SU-DHL-6 (cell line): Measurements from ENCODE around the gene CYLD.

Source experiments
- H2AFZ ChIP-seq: fragments of 200-600 bp; sonication (generic); 2 replicates; pipeline ENCODE4 v1.6.1; 2014; ENCODE audit warnings: low read depth, mild to moderate bottlenecking, moderate library complexity, mixed read lengths, antibody characterized with exemption, low read length; ENCODE audit not compliant: severe bottlenecking
- H3F3A ChIP-seq: fragments of 200-600 bp; shearing (Covaris generic); 2 replicates; pipeline ENCODE4 v1.6.0; 2016; ENCODE audit warnings: antibody characterized with exemption, mild to moderate bottlenecking; ENCODE audit not compliant: insufficient read depth
- H3K27ac ChIP-seq: fragments of 200-600 bp; sonication (generic); 2 replicates; pipeline ENCODE4 v1.5.1; 2016; ENCODE audit warnings: low read depth, mild to moderate bottlenecking, low read length, moderate library complexity, mixed read lengths
- H3K27me3 ChIP-seq: fragments of 200-600 bp; sonication (generic), shearing (Covaris generic); 2 replicates; pipeline ENCODE4 v1.6.0; 2014; ENCODE audit warnings: mild to moderate bottlenecking, low read length
- H3K36me3 ChIP-seq: fragments of 200-600 bp; sonication (generic); 2 replicates; pipeline ENCODE4 v1.6.1; 2014; ENCODE audit warnings: mild to moderate bottlenecking, low read length, mixed read lengths
- H3K4me2 ChIP-seq: fragments of 300-600, 200-600 bp; shearing (Covaris generic), sonication (generic); 2 replicates; pipeline ENCODE4 v1.6.0; 2014; ENCODE audit warnings: low read length, low read depth, mild to moderate bottlenecking; ENCODE audit not compliant: poor library complexity, severe bottlenecking
- H3K4me3 ChIP-seq: fragments of 200-600 bp; sonication (generic); 2 replicates; pipeline ENCODE4 v1.5.1; 2014; ENCODE audit warnings: antibody characterized with exemption, low read length, mild to moderate bottlenecking, mixed read lengths; ENCODE audit not compliant: insufficient read depth, poor library complexity, severe bottlenecking
- H3K79me2 ChIP-seq: fragments of 200-600 bp; sonication (generic); 2 replicates; pipeline ENCODE4 v1.6.1; 2014; ENCODE audit warnings: mild to moderate bottlenecking, low read length, moderate library complexity; ENCODE audit not compliant: insufficient read depth
- H3K9ac ChIP-seq: fragments of 200-600 bp; sonication (generic); 2 replicates; pipeline ENCODE4 v1.7.0; 2014; ENCODE audit warnings: mild to moderate bottlenecking, low read length
- H3K9me2 ChIP-seq: fragments of 200-600 bp; sonication (generic); replicated peaks from 2 replicates; pipeline ENCODE4 v1.6.1; 2014; ENCODE audit warnings: low read length; ENCODE audit not compliant: insufficient read depth
- H3K9me3 ChIP-seq: fragments of 200-600 bp; sonication (generic); 2 replicates; pipeline ENCODE4 v1.6.1; 2014; ENCODE audit warnings: low read length, mixed read lengths; ENCODE audit not compliant: insufficient read depth
- H4K20me1 ChIP-seq: fragments of 200-600 bp; sonication (generic); 2 replicates; pipeline ENCODE4 v1.6.1; 2014; ENCODE audit warnings: low read depth, mild to moderate bottlenecking, antibody characterized with exemption, low read length, moderate library complexity, mixed read lengths
- EZH2phosphoT487 ChIP-seq: fragments of 200-600 bp; sonication (generic), shearing (Covaris generic); conservative IDR thresholded peaks from 2 replicates; pipeline ENCODE4 v1.6.1; 2018; ENCODE audit warnings: mild to moderate bottlenecking, antibody characterized with exemption, low read length, moderate library complexity, mixed read lengths
- TF ChIP-seq, protein P1 (sequence below): fragments of 200-600 bp; sonication (generic); IDR thresholded peaks from one replicate; pipeline ENCODE4 v1.5.1; 2017; ENCODE audit warnings: antibody characterized with exemption, mild to moderate bottlenecking, low read length, moderate library complexity; ENCODE audit not compliant: insufficient read depth, poor library complexity, severe bottlenecking

The CYLD gene

DNA sequence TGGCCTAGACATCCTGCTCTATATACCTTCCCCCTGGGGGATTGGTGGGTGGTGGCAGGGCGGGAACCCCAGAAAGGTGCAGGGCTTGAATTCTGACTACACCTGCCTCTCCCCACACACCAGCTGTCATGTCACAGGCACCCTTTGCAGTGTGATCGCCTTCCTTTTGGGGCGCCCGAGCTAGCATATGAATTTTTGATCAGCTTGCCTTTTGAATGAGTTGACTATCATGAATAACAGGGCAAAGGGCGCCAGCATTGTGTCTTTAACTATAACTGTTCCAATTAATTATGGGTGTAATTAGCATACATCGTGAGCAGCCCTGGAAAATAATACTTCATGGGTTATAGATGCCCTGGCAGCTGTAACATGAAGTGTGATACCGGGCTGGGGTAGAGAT, 72.7 kb downstream of the CYLD start:
- no peaks in the 10 kb centered on the region for H3K27me3 ChIP-seq
- H3K79me2 ChIP-seq, result no peaks in the 10 kb centered on the region
- no peaks in the 10 kb centered on the region for H3F3A ChIP-seq
- H3K4me3 ChIP-seq, result no peak overlapping the region
- H3K27ac ChIP-seq, result no peak overlapping the region
- no peak overlapping the region for H3K4me2 ChIP-seq
- H4K20me1 ChIP-seq, result no peaks in the 10 kb centered on the region
- H2AFZ ChIP-seq, result no peak overlapping the region
- TF ChIP-seq, protein P1, sequence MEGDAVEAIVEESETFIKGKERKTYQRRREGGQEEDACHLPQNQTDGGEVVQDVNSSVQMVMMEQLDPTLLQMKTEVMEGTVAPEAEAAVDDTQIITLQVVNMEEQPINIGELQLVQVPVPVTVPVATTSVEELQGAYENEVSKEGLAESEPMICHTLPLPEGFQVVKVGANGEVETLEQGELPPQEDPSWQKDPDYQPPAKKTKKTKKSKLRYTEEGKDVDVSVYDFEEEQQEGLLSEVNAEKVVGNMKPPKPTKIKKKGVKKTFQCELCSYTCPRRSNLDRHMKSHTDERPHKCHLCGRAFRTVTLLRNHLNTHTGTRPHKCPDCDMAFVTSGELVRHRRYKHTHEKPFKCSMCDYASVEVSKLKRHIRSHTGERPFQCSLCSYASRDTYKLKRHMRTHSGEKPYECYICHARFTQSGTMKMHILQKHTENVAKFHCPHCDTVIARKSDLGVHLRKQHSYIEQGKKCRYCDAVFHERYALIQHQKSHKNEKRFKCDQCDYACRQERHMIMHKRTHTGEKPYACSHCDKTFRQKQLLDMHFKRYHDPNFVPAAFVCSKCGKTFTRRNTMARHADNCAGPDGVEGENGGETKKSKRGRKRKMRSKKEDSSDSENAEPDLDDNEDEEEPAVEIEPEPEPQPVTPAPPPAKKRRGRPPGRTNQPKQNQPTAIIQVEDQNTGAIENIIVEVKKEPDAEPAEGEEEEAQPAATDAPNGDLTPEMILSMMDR, result no peak
- no peak for TF ChIP-seq EZH2phosphoT487
- H3K9ac ChIP-seq, result no peak overlapping the region
- H3K36me3 ChIP-seq, result no peaks in the 10 kb centered on the region
- H3K9me3 ChIP-seq, result no peaks in the 10 kb centered on the region
- H3K9me2 ChIP-seq, result no peaks in the 10 kb centered on the region

DNA sequence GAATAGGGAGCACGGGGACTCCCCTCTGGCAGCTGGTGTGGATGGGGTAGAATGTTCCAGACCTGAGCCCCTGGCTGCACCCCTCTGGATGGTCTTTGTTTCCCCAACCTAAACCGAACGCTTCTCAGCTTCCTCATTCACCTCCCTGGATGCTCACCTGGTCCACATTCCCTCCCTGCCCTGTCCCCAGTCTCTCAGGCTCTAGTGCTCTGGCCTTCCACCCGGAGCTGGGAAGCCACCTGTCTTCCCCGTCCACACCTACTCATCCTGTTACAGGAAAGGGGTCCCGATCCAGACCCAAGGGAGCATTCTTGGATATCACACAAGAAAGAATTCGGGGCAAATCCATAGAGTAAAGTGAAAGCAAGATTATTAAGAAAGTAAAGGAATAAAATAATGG, 73.5 kb downstream of the CYLD start:
- H2AFZ ChIP-seq, result no peak overlapping the region
- no peaks in the 10 kb centered on the region for H3K36me3 ChIP-seq
- TF ChIP-seq, protein P1, result no peak
- no peak for TF ChIP-seq EZH2phosphoT487
- no peak overlapping the region for H3K9ac ChIP-seq
- H3K9me2 ChIP-seq, result no peaks in the 10 kb centered on the region
- no peak overlapping the region for H3K27ac ChIP-seq
- H4K20me1 ChIP-seq, result no peaks in the 10 kb centered on the region
- H3K79me2 ChIP-seq, result no peaks in the 10 kb centered on the region
- no peaks in the 10 kb centered on the region for H3F3A ChIP-seq
- H3K27me3 ChIP-seq, result no peaks in the 10 kb centered on the region
- H3K4me3 ChIP-seq, result no peak overlapping the region
- H3K9me3 ChIP-seq, result no peaks in the 10 kb centered on the region
- H3K4me2 ChIP-seq, result no peak overlapping the region

DNA sequence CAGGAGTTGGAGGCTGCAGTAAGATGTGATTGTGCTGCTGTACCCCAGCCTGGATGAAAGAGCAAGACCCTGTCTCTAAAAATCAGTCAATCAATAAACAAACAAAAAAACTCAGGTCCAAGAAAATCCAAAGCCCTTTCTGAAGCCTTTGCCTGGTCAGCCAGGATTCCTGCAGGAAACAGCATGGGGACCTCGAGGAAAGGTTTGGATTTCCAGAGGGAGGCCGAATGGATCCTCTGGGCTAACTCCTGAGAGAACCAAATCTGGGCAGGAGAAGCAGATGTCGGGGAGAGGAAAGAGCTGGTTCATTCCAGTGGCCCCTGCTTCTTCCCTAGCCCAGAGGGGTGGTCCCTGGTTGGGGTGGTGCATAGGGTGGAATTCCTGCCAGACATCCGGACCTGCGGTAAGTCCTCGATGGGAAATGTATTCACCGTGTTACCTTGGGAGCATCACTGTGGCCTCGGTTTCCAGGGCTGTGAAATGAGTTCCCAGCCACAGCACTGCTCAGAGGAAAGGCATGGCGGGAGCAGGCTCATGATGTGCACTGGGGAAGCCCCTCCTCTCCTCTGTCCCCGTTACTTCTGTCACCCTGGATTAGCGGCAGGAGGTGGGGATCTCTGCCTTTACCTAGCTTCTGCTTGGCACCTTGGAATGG, 75.1 kb downstream of the CYLD start:
- no peak overlapping the region for H3K4me2 ChIP-seq
- H3K36me3 ChIP-seq, result no peaks in the 10 kb centered on the region
- no peaks in the 10 kb centered on the region for H3K27me3 ChIP-seq
- H4K20me1 ChIP-seq, result no peaks in the 10 kb centered on the region
- no peak overlapping the region for H3K4me3 ChIP-seq
- H3K9me2 ChIP-seq, result no peaks in the 10 kb centered on the region
- no peak overlapping the region for H2AFZ ChIP-seq
- no peaks in the 10 kb centered on the region for H3K9me3 ChIP-seq
- TF ChIP-seq, protein P1, result no peak
- no peak for TF ChIP-seq EZH2phosphoT487
- H3K27ac ChIP-seq, result no peak overlapping the region
- H3K79me2 ChIP-seq, result no peaks in the 10 kb centered on the region
- H3F3A ChIP-seq, result no peaks in the 10 kb centered on the region
- no peak overlapping the region for H3K9ac ChIP-seq
